SK-N-MC (cell line): ENCODE results near the gene SCTR.

Experiments
- EZH2 ChIP-seq: fragments of 200-600 bp; sonication (generic); IDR thresholded peaks from one replicate; pipeline ENCODE4 v1.6.1; 2017; ENCODE audit warnings: antibody characterized with exemption
- FOXP2 ChIP-seq: optimal IDR thresholded peaks from 2 replicates; pipeline ENCODE3; 2011; ENCODE audit warnings: mild to moderate bottlenecking, moderate library complexity; ENCODE audit not compliant: insufficient read depth; ENCODE audit errors: extremely low read length, control extremely low read depth
- POLR2AphosphoS5 ChIP-seq: IDR thresholded peaks from 2 replicates; pipeline ENCODE4 v1.6.1; 2012; ENCODE audit warnings: mild to moderate bottlenecking, low read depth, low read length, borderline replicate concordance

- TF ChIP-seq POLR2AphosphoS5 (no peak), EZH2 (no peak), FOXP2 (no peak)
Measured at GRCh38 chr2:119496682-119497081, 27.6 kb downstream of the SCTR start.
